GM18907 (cell line): ENCODE results near the gene RNF222.
A peak's percentile ranks its signal among the peaks of the same experiment; 100 is the strongest.

ENCODE experiments used
- ATAC-seq: cut with Tn5 transposase; IDR thresholded peaks from one replicate; pipeline ENCODE4 v1.9.1; 2021; ENCODE audit warnings: mild to moderate bottlenecking, moderate library complexity; ENCODE audit not compliant: unreplicated experiment

Gene RNF222

GRCh38 chr17:8397636-8398035 is at the start of gene RNF222:
Gene RNF222 (minus strand): TSS chr17:8397827. CDS start chr17:8393461, 4,366 bp downstream.
- ATAC-seq: no peak

GRCh38 chr17:8445536-8445935 is 47.9 kb upstream of the RNF222 start:
- no peak for ATAC-seq

GRCh38 chr17:8444494-8444893 is 46.9 kb upstream of the RNF222 start:
- no peak for ATAC-seq

GRCh38 chr17:8443756-8444155 is 46.1 kb upstream of the RNF222 start:
- ATAC-seq: no peak

GRCh38 chr17:8442310-8442709 is 44.7 kb upstream of the RNF222 start:
- ATAC-seq: no peak

- ATAC-seq: no peak
Observed at GRCh38 chr17:8441690-8442089, 44.1 kb upstream of the RNF222 start.

- ATAC-seq: no peak
Observed at GRCh38 chr17:8439681-8440080, 42.1 kb upstream of the RNF222 start.

- ATAC-seq: no peak
Observed at GRCh38 chr17:8438441-8438840, 40.8 kb upstream of the RNF222 start.

- ATAC-seq: no peak
Observed at GRCh38 chr17:8436844-8437171, 39.2 kb upstream of the RNF222 start.

GRCh38 chr17:8436169-8436843 is 38.7 kb upstream of the RNF222 start:
- peak; percentile 63 for ATAC-seq

- ATAC-seq: peak; percentile 95
Observed at GRCh38 chr17:8435245-8436168, 37.9 kb upstream of the RNF222 start, which contains the start of gene NDEL1. Gene NDEL1 (plus strand): TSS chr17:8435884. CDS start chr17:8444272, 8,388 bp downstream.

- ATAC-seq: no peak
Observed at GRCh38 chr17:8430966-8431365, 33.3 kb upstream of the RNF222 start.

GRCh38 chr17:8426802-8427201 is 29.2 kb upstream of the RNF222 start:
- ATAC-seq: no peak

- ATAC-seq: no peak
Observed at GRCh38 chr17:8426094-8426720, 28.6 kb upstream of the RNF222 start.

- no peak for ATAC-seq
Observed at GRCh38 chr17:8421571-8421970, 23.9 kb upstream of the RNF222 start.

GRCh38 chr17:8420041-8420934 is 22.7 kb upstream of the RNF222 start:
- no peak for ATAC-seq

GRCh38 chr17:8419305-8419704 is 21.7 kb upstream of the RNF222 start:
- no peak for ATAC-seq

- no peak for ATAC-seq
Observed at GRCh38 chr17:8418471-8418870, 20.8 kb upstream of the RNF222 start.

- no peak for ATAC-seq
Observed at GRCh38 chr17:8417806-8418205, 20.2 kb upstream of the RNF222 start.

- no peak for ATAC-seq
Observed at GRCh38 chr17:8413938-8414337, 16.3 kb upstream of the RNF222 start.

- ATAC-seq: no peak
Observed at GRCh38 chr17:8413328-8413727, 15.7 kb upstream of the RNF222 start.
